HG02678 (cell line): ENCODE measurements around the gene SRC.

ENCODE experiments used
- ATAC-seq: cut with Tn5 transposase; IDR thresholded peaks from one replicate; pipeline ENCODE4 v1.9.1; 2021; ENCODE audit warnings: mild to moderate bottlenecking, moderate library complexity; ENCODE audit not compliant: unreplicated experiment

The SRC gene

DNA sequence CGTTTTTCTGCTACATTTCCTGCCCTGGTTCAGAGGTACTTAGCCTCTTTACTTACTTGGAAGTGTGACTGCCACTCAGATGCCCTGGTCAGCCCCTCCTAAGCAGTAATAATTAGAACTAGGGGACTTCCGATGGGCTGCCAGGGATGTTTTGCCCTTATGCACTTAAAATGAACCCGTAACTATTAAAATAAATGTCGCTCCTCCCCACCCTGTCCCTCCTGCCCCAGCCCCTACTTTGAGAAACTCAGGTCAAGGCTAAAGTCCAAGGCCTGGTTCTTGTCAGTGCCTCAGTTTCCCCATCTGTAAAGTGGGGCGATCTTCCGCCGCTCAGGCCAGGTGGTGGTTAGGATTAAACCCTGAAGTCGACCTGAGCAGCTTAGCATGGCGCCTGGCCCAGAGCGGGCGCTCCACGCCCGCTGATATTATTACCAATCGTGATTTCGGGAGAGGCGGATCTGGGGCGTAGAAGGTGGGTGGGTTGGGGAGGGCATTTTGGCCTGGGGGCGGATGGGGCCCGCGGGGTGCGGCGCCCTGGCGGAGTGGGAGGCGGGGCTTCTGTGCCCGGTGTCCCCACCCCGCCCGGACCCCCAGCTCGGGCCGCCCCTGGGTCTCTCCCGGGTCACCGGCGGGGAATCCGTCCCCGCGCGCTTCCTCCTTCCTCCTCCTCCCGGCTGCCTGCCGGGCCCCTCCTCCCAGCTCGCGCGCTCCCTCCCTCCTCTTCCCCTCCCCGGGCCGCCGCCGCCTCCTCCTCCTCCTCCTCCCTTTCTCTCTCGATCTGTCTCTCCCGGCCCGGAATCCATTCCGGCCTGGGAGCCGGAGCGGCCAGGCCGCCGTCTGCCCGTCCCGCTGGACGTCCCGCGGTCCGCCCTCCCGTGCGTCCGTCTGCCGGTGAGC, at the start of gene SRC:
SRC (plus strand) TSS at position 802 of the 897 bp plus-strand sequence. CDS start 38,014 bp downstream, outside the sequence.
- peak; percentile 37 for ATAC-seq

DNA sequence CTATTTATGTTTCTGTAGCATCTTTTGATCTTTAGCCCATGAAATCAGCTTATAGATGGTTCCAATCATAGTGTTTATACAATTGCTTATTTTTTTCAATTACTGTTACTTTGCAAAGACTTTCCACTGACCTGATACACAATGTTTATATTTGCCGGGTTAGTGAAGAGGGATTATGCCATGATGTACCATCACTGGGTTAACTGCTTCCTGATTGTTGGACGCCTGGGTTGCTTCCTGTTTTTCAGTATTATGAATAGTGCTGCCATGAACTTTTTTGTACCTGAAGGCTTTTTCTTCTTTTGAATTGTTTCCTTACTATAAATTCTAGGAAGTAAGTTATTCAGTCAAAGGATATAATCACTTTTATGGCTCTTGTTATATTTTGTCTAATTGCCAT, 49.6 kb upstream of the SRC start:
- ATAC-seq = no peak

DNA sequence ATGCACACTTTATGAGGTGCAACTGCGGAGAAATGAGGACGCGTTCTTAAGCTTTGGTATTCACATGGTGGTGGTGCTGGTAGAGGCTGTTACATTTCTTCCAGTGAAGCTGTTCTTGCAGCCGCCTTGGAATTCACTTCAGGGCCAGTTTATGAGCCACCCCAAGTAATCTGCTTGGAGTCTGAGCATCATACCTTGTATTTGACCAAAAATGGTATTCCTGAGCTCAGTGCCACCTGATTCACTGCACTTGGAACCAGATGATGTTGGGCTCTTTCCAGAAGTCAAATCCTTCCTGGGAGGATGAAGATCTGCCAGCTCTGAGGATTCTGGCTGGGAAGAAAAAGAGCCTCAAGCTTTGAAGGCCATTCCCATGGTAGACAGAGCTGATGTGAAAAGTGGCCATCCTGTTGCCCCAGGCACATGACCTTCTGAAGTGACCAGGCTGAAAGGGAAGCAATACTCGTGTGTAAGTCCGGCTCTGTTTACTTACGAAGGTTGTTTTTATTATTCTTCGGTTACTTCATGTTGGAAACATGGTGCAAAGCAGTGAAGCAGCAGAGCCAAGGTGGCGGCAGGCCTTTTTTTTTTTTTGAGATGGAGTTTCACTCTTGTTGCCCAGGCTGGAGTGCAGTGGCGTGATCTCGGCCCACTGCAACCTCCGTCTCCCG, 48.7 kb upstream of the SRC start:
- no peak for ATAC-seq

DNA sequence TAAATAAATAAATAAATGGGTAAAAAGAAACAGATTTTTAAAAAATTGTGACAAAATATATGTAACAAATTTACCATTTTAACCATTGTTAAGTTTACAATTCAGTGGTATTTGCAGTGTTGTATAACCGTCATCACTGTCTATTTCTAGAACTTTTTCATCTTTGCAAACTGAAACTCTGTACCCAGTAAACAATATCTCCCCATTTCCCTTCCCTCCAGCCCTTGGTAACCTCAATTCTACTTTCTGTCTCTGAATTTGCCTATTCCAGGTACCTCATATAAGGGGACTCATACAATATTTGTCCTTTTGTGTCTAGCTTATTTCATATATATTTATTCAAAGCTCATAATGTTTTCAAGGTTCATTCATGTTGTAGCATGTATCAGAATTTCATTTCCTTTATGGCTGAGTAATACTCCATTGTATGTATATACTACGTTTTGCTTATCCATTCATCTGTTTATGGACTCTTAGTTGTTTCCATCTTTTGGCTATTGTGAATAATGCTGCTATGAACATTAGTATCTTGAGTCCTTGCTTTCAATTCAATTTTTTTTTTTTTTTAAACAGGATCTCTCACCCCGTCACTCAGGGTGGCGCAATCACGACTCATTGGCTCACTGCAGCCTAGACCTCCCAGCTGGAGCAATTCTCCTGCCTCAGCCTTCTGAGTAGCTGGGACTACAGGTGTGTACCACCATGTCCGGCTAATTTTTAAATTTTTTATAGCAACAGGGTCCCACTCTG, 47.6 kb upstream of the SRC start:
- peak; percentile 73 for ATAC-seq

DNA sequence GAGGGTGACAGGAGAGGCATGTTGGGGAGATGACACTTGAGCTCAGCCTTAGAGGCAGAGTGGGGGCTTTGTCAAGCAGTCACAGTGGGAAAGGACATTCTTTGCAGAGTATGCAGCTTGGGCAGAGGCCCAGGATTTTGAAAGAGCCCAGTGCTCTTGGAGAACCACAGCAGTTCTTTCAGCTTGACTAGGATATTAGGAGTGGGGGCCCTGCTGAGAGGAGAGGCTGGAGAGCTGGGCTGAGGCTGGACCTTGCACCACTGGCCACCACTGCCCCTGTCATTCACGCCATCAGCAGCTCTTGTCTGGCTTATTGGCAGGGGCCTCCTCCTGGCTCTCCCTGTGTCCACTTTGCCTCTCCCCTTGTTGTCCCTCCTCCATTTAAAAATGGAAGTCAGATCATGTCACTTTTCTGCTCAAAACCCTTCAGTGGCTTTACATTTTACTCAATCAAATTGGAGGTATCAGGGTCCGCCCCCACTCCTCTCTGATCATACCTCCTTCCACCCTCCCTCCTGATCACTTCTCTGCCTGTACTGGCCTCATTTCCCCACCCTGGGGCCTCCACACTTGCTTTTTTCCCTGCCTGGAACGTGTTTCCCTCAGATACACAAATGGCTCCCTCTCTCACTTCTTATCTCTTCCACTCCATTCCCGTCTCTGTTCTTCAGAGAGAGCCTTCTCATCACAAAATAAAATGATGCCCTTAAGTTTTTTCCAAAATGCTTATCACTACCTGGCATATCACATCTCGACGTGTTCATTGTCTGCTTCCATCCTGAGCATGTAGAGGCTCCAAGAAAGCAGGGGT, 46.0 kb upstream of the SRC start:
- no peak for ATAC-seq

DNA sequence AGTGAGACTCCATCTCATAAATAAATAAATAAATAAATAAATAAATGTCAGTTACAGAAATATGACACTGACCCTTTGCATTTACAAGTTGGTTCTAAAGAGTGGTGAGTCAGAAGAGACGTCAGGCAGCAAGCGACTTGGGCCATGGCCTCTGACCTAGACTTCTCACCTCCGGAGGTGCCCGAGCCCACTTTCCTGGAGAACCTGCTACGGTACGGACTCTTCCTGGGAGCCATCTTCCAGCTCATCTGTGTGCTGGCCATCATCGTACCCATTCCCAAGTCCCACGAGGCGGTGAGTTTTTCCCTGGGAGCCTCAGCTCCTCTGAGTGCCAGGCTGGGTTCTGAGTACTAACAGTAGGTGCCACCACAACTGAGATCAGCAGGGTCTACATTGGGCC, 44.8 kb upstream of the SRC start:
- no peak for ATAC-seq

DNA sequence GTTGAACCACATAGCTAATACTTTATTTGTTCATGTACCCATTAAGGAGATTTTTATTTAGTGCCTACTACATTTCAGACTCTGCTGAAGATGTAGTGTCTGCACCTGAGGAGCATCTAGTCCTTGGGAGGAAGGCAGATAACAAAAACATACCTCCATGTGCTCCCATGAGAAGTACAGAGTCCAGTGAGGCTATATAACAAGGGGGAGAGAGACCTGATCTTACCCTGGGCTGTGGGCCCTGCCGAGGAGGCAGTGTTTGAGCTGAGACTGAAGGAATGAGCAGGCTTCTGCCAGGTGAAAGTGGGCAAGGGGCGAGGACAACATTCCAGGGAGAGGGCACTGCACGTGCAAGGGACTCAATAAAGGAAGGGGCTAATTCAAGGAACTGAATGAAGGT, 44.4 kb upstream of the SRC start:
- ATAC-seq = no peak

DNA sequence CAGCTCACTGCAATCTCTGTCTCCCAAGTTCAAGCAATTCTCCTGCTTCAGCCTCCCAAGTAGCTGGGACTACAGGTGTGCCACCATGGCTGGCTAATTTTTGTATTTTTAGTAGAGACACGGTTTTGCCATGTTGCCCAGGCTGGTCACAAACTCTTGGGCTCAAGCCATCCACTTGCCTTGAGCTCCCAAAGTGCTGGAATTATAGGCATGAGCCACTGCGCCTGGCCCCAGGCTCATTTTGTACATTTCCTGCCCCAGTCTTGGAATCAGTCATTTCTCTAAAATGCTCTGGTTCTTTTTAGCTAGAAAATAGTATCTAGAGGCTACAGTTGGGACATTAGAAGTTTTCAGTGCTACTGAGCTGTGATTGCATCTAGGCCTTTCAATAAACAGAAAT, 43.0 kb upstream of the SRC start:
- no peak for ATAC-seq

DNA sequence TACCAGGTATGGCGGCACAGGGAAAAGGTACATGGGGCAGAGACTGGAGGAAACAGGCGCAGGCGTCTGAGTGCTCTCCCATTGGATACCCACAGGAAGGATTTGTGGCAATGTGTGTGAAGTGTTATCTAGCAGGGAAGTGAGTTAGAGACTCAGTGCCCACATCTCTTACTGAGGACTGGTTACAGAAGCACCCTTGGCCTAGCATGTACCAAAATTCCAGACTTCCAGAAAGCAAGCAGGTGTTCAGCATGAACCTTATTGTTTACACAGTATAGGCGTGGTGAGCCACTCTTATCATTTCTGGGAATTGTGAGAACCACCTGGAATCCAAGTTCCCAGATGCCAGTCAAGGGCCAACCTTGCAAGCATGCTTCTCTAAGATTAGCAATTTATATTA, 42.3 kb upstream of the SRC start:
- ATAC-seq = no peak

DNA sequence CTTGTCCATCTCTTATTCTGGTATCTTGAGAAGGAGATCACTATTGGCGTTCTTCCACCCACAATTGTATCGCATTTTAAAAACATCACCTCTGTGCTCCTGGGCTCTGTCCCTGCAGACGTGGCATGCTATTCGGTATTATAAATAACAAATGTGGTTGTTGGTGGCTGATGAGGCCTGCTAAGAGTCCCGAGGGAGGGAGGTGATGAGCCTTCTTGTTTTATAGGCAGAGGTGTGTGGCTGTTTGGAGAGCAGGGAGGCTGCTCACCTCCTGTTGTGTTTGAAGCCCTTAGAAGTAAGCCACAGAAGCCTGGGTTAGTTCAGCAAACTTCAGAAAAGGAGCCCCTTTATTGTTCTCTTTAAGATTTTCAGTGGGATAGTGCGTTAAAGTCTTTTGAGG, 40.9 kb upstream of the SRC start:
- no peak for ATAC-seq

DNA sequence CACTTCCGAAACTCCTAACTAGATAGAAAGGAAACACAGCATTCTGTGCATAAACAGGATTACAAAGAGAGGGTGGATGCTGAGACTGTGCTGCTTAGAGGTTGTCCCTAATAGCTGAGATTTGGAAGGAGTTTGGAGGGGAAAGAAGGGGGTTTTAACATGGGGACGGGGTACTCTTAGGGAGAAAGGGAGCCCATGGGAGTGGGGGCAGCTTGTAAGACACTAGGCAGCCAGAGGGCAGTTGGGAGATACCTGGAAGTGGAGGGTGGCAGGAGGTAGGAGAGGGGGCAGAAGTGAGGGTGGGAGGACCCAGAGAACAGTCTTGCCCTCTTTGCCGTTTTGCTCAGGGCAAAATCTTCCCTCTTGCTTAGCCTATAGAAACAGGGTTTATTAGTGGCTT, 40.1 kb upstream of the SRC start:
- no peak for ATAC-seq

DNA sequence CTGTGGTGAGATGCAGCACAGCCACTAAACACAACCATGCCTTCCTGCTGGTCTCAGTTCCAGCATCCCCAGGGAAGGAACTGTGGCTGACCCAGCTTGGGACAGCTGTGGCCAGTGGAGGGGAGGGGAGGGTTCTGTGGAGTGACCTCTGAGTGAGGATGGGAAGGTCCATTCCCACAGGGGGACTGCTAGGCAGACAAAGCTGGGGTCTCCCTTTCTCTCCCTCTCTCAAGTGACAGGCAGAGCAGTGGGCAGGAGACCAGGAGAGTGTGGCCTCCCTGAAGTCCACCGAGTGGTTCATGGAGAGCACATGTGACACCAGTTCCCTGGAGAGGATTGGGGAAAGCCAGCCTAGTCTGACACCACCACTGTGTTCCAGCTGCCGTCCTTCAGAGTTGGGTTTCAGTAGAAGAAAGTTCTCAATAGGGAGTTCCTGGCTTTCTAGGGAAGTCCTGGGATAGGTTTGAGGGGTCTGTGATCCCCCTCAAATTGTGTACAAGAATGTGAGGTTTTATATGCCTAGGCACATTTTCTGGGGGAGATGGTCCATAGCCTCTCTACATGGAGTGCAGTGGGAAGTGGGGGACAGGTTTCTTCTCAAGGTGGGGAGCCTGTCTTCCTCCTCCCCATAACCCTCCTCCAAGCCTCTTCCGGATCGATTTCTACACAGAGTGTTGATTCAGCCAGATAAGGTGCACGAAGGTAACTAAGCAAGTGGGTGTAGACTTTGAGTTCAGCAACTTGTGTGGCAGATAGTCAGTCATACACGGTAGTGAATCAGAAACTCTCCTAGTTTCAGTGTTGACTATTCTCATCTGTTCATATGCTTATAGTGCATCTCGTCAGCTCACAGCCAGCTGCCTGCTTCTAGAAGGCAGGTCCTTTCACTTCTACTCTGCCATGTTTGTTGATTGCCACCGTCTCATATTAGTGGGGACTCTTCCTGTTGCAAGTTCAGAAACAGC, 37.6 kb upstream of the SRC start:
- ATAC-seq = peak; percentile 95

DNA sequence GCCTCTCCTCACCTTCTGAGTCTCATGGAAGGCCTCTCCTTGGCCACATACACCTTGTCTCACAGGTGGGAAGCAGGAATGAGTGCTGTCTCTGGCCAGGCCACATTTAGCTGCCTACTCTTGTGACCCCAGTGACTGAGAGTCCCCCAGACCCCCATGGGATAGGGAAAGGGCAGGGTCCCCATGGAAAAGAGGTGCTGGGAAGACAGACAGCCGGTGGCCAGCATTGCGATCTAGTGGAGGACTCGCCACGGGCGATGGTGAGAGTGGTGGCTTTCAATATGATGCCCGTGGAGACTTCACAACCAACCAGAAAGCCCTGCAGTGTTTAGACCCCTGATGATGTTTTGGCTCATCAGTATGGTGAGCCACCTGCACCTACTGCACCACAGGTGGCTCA, 36.6 kb upstream of the SRC start:
- no peak for ATAC-seq

DNA sequence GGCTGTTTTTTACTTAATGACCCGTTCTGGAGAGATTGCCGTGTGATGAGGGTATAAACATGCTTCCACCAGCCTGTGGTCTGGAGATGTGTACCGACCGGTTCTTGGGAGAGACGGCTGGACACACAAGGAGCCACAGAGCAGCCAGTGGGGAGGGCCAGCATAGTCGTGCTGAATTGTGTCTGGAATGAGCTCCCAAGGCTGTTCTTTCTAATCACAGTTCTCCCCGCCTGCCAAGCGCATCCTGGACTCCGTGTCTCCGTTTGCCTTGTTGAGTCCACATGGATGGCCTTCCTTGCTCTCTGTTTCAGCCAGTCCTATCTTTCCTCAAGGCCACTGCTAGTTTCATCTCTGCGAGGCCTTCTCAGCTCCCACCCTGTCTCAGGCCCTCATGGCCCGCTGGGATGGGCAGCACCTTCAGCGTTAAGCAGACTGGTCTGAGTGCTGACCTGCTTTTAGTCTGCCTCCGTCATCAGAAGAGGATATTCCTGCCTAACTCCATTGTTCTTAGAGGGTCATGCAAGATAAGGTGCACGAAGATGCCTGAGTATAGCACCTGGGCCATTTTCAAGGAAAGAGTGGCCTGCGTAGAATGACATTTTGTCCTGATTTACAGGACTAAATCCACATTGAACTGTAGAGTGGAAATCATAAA, 35.9 kb upstream of the SRC start:
- no peak for ATAC-seq

DNA sequence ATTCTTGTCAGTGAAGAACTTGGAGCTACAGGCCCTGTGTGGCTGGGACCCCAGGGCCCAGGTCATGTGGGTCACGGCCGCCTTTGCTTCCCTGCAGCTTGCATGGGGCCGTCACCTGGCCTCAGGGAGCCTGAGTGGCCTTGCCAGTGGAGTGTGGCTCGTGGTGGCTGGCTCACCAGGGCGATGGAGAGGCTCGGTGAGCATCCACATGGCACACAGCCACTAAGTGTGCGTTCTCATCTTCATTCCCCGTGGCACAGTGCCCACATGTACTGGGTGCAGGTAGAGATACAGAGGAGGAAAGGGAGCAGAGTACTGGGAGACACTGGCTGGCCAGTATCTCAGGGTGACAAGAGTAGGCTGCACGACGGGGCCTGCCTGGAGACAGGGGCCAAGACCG, 35.0 kb upstream of the SRC start:
- ATAC-seq = no peak

DNA sequence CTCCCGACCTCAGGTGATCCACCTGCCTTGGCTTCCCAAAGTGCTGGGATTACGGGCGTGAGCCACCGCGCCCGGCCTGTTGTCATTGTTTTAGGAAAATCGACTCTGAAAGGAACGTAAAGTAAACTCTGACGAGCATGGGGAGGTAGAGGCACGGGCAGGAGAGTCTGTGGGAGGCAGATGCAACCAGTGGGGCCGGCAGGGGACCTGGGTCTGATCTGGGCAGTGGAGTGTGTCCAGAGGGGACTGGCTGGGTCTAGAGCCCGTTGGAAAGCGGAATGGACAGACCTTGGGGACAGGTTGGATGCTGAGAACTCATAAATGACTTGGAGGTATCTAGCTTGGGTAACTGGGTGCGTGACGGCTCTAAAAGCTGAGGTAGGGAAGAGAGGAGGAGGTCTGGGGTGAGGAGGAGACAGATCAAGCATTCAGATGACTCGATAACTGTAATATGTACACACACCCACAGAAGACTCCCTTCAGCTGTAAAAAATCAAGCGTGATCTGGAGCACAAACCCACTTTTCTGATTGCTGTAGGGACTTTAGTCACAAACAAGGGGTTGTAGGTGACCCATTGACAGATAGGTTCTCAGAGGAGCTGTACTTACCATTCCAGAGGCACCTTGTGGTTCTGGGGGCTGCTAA, 34.1 kb upstream of the SRC start:
- no peak for ATAC-seq

DNA sequence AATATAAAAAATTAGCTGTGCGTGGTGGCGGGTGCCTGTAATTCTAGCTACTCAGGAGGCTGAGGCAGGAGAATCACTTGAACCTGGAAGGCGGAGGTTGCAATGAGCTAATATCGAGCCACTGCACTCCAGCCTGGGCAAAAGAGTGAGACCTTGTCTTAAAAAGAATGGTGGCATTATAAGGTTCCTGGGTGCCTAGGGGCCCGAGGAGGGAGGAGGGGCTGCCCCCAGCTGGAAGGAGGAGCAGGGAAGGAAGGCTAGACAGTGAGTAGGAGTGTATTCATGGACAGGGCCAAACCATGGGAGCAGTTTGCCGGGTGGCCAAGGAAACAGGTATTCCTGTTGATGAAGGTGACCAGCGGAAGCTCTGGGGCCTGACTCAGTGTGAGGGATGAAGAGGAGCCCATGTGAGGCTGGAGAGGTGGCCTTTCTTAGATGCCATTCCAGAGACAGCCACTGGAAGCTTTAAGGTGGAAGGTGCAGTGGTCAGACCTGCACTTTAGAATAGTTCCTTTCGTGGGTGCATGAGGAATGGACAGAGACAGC, 32.3 kb upstream of the SRC start:
- ATAC-seq = no peak

DNA sequence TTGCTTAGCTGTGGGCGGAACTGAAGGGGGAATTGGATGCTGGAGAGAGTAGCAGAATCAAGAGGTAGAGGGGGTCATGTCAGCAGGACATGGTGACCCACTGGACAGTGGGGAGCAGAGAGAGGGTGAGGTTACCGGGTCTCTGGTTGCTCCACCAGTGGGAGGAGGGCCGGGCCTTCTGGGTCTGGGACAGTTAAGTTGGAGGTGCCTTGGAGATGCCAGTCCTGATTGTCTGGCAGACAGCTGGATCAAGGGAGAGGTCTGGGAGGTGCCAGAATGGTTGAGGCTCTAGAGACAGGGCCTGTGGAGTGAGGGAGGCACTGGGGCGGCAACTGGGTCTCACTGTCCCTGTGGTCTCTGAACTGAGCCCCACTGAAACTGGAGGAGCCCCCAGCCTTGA, 31.8 kb upstream of the SRC start:
- ATAC-seq = no peak
